ENCODE measurements around the gene USF2.

USF2 gene

DNA sequence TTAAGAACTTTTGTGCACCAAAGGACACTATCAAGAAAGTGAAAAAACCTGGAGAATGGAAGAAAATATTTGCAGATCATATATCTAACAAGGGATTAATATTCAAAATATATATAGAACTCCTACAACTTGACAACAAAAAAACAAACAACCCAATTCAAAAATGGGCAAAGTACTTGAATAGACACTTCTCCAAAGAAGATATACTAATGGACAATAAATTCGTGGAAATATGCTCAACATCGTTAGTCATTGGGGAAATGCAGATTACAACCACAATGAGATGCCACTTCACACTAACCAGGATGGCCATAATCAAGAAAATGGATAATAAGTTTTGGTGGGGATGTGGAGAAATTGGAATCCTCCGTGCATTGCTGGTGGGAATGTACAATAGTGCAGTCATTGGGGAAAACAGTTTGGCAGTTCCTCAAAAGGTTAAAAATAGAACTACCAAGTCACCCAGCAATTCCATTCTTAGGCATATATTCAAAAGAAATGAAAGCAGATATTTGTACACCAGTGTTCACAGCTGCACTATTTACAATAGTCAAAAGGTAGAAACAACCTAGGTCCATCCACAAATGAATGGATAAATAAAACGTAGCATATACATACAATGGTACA, 22.2 kb upstream of the USF2 start:
- no peak for DNase-seq

DNA sequence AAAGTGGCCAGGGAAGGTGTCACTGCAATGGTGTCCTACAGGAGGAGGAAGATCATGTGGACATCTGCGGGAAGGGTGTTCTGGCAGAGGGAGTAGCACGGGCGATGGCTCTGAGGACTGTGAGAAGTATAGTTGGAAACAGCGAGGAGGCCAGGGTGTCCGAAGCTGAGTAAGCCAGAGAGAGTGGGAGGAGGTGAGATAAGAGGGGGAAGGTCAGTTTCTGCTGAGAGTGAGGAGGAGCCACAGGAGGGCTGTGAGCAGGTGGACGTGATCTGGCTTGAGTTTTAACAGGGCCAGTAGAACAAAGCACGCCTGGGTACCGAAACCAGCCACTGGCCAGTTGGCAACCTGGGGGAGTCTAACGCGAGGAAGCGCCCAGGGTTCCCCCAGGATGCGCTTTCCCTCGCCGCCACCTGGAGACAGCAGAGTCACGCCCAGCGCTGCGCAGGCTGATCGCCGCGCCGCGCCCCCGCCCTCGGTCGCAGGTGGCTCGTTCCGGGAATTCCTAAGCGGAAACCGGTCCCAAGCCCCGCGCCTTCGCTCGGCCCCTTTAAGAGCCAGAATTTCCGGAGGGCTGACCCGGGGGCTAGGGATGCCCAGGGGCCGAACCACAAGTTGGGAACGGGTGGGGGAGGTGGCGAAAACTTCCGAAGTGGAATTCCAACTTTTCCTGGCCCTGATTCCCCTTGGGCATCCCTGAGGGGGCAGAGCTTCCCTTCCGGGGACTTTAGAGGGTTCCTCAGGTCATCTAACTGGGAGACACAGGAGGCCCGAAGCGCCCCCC, 21.0 kb upstream of the USF2 start:
- peak; percentile 72 for DNase-seq

GRCh38 chr19:35248310-35249145, 20.2 kb upstream of the USF2 start, which contains the start of gene LSR:
Gene LSR (plus strand): TSS chr19:35249002. CDS start chr19:35249023, 21 bp downstream.
- peak; percentile 85 for DNase-seq

DNA sequence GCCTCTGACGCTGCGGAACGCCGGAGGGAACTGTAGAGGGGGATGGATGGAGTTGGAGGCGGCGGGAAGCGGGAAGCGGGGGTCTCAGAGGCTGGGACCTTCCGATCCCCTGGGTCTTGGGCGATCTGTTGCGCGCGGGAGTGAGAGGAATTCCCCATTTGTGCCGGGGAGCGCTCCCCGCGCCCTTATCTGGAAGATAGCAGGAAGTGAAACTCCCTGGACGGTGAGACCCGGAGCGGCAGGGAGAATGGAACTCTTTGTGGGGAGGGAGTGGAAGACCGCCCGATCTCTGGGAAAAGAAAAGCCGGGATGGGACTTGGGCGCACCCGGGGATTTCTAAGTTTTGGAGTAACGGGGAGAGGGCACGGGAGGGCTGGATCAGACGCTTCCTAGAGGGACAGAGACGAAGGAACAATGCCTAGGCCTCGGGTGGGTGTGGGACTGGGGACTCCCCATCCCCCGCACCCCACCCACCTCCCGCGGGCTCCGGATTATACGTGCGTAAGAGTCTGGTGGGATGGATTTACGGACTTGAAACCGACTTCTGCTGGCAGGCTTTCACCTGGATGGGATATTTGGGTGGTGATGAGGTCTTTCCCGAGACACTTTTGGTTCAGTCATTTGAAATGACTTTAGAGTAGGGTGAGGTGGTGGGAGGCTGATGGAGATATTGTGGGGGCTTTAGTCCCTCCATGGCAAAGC, 19.5 kb upstream of the USF2 start:
- no peak for DNase-seq

GRCh38 chr19:35249848-35250711, 18.7 kb upstream of the USF2 start:
- DNase-seq, result no peak

DNA sequence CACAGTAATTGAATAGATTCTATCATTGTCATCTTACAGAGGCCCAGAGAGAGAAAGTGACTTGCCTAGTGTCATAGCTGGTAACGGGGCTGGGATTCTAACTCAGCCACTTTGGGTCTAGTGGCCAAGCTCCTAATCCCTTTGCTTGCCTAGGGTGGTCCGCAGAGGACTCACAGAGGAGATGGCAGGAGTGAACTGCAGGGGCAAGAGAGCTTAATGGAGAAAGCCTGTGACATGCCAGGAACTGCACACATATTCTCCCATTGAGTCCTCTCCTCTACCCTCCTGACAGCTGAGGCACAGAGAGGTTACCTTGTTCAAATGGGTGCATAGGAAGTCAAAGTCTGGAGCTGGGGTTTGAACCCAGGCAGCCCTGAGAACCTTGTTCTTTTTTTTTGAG, 17.3 kb upstream of the USF2 start:
- DNase-seq, result no peak

DNA sequence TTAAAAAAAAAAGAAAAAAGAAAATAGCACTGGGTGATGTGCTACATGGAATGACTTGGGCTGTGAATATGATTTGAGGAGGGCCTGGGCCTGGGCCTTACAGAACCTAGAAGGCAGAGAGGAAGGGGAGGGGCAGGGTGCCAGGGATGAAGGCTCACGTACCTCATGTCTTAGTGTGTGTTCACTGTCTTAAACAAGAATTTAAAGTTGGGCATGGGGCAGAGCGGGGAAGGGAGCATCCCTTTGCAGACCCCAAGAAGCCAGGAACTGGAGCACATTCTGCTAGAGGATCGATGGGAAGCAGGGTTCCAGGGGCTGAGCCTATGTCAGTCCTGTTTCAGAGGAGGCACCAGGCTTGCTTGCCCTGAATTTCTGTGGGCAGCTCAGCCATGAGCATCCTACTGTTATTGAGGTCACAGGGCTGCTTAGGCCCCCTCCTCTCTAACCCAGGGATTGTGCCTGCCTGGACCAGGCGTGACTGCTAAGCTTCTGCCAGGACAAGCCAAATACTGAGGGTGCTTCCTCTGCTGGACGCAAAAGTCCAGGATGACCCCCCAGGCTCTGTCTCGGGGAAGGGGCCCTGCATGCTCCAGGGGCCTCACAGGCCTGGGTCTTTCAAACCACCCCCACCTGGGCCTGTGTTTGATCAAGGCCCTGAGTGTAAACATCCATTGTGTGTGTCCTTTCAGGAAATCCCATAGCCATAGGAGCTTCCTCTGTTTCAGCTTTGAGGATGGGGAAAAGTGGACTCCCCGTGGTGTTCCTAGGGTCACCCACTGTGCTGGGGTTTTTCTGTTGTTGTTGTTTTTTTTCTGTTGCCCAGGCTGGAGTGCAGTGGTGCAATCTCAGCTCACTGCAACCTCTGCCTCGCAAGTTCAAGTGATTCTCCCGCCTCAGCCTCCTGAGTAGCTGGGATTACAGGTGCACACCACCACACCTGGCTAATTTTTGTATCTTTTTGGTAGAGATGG, 15.2 kb upstream of the USF2 start:
- no peak for DNase-seq

DNA sequence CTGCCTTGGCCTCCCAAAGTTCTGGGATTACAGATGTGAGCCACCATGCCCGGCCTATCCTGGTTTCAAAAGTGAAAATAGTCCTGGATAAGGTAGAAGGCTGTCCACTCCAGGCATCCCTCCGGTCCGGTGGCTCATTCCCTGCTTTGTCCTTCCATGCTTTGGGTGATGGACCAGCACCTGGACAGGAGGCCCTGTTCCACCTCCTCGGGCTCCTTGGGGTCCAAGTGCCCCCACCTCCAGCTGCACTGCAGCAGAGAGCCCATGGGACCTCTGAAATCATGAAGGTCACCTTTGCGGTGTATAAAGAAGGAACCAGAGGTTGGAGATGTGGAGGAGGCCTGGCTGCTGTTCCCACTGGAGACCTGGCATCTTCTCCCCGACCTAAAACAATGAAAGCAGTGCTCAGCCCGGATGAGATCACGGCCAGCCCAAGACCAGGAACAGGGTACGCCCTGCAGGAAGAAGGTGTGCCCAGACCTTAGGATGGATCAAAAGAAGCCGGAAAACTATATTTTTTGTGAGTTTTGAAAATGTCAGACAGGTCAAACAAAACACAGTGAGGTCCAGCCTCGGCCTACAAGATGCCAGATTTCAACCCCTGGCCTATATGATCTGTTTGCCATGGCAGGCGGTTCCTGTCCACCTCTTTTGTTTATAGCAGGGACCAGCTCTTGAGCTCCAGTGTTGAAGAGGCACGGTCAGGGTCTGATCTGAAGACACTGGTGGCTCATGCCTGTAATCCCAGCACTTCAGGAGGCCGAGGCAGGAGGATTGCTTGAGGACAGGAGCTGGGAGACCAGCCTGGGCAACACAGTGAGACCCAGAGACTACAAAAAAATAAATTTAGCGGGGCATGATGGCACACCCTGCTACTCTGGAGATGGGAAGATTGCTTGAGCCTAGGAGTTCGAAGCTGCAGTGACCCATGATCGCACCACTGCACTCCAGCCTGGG, 14.1 kb upstream of the USF2 start:
- no peak for DNase-seq

DNA sequence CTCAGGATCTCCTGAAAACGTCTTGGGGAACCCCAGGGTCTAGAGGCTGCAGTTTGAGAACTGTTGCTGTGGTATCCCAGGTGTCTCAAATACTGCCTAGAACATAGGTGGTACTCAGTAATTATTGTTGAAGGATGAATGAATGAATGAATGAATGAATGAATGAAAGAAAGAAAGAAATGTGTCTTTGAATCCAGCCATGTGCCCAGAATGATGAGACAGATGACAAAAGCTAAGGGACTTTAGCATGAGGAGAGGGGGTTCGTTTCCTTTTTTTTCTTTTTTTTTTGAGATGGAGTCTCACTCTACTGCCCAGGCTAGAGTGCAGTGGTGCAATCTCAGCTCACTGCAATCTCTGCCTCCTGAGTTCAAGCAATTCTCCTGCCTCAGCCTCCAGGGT, 12.2 kb upstream of the USF2 start:
- DNase-seq, result no peak

GRCh38 chr19:35257113-35257461, 11.7 kb upstream of the USF2 start:
- DNase-seq, result no peak

- DNase-seq, result no peak
These were observed 8.0 kb upstream of the USF2 start for GRCh38 chr19:35260694-35261304.

GRCh38 chr19:35261356-35262100, 7.2 kb upstream of the USF2 start:
- no peak for DNase-seq

DNA sequence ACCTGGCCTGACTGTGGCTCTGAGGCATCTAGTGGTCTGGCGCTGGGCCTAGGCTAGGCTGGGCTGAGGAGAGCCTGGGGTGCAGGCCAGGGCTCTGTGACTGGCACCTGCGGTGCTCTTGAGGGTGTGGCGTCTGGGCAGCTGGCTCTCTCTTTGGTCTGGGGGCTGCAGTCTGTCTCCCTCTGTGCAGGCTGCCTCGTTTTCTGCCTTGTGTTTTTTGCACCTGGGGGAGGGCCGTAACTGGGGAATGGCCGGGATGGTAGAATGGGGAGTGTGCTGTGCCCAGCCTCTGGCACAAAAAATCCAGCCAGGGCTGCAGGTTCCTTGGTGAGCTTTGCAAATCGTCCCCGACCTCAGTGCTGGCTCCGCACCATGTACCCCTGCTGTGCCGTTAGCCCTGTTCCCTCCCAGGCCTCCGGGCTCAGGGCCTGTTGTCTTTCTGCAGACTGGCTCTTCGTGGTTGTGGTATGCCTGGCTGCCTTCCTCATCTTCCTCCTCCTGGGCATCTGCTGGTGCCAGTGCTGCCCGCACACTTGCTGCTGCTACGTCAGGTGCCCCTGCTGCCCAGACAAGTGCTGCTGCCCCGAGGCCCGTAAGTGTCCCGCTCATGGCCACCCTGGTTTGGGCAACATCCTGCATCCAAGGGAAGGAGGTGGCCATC, 6.5 kb upstream of the USF2 start:
- DNase-seq, result no peak

DNA sequence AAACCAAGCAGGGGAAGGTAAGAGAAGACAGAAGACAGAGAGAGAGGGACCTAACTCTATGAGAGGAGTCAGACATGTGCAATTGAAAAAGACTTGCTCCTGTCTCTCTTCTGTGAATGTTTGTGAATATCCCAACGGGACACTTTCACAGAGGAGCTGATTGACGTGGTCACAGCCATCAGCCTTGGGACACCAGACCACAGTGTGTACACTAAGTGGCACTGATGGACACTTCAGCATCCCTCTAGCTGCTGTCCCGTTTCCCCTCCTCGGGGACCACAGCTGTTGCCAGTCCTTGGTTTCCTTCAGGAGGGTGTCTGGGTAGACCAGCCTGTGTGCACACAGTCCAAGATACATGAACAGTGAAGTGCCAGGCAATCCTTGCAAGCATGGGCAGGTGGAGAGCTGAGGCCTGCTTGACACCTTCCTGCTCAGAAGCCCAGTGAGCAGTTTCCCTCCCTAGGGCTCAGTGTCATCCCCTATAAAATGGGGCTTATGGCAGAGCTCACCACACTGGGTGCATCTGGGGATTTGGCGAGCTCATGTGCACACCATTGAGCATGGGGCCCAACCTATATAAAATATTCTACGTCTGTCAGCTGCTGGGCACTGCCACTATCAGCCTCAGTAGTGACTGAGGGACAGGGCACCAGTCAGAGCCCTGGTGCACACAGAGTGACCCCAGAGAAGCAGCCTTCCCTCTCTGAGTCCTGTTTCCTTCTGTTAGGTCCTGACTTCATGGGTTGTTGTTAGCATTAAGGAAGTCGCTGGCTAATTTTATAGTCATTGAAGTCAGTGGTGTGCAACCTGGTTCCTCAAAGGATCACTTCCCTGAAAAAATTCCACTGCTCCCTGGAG, 4.3 kb upstream of the USF2 start:
- DNase-seq, result no peak

GRCh38 chr19:35265126-35265899, 3.4 kb upstream of the USF2 start:
- no peak for DNase-seq

DNA sequence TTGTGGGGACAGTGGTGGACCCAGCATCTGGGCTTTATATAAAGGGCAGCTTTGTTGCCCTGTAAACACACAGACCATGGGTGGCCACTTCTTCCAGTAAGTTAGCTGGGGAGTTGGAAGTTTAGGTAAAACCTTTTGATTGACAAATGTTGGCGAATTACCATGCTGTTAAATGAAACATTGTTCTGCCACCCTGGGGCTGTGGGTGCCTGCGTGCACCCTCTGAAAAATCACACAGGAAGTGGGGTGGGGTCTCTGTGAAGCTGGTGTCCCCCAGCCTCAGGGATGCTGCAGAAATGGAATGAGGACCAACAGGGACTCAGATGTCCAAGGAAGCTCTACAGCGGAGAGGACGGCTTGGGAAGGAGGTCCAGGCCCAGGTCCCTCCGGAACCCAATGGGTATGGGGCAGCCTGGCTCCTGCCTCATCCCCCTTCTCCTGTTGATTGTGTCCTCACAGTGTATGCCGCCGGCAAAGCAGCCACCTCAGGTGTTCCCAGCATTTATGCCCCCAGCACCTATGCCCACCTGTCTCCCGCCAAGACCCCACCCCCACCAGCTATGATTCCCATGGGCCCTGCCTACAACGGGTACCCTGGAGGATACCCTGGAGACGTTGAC, 2.8 kb upstream of the USF2 start:
- no peak for DNase-seq

All from CD4-positive, alpha-beta T cell treated with Interleukin-12 subunit alpha and Interleukin-12 subunit beta, for 1 hour (primary cell).